ENCODE measurements around the gene CBFB.
"Not testable (repeated sequence)": the region's sequence is repeated elsewhere in the genome, so short reads cannot be mapped to it uniquely, and the experiment has no call there.

CBFB gene

GRCh38 chr16:67112591-67113399, 83.8 kb downstream of the CBFB start:
- Mint-ChIP-seq H3K4me1 (peaks cover 58% of the 10 kb centered on the region), H3K36me3 (ENCODE audit: insufficient read depth) (peaks cover 21% of the 10 kb centered on the region), H3K9me3 (no peaks in the 10 kb centered on the region), H3K4me3 (no peak overlapping the region), H3K27ac (ENCODE audit: low read depth) (no peak overlapping the region), H3K27me3 (no peaks in the 10 kb centered on the region)
- DNase-seq (ENCODE audit: low spot score in 2 of 2): no peak
- no peak for ATAC-seq (replicated peaks; ENCODE audit: extremely low read depth, poor library complexity, severe bottlenecking)

- H3K9me3 Mint-ChIP-seq: no peaks in the 10 kb centered on the region
- H3K4me3 Mint-ChIP-seq: no peak overlapping the region
- ATAC-seq (replicated peaks; ENCODE audit: extremely low read depth, poor library complexity, severe bottlenecking): no peak
- peaks cover 15% of the 10 kb centered on the region for H3K36me3 Mint-ChIP-seq (ENCODE audit: insufficient read depth)
- no peaks in the 10 kb centered on the region for H3K27me3 Mint-ChIP-seq
- peaks cover 51% of the 10 kb centered on the region for H3K4me1 Mint-ChIP-seq
- DNase-seq (ENCODE audit: low spot score in 2 of 2): no peak
- peak overlapping the region; percentile 6 for H3K27ac Mint-ChIP-seq (ENCODE audit: low read depth)
Observed at GRCh38 chr16:67114793-67115192, 85.8 kb downstream of the CBFB start.

- Mint-ChIP-seq H3K4me3 (no peak overlapping the region), H3K27me3 (no peaks in the 10 kb centered on the region), H3K4me1 (peaks cover 42% of the 10 kb centered on the region), H3K36me3 (ENCODE audit: insufficient read depth) (peaks cover 8% of the 10 kb centered on the region), H3K9me3 (no peaks in the 10 kb centered on the region), H3K27ac (ENCODE audit: low read depth) (no peak overlapping the region)
- DNase-seq (ENCODE audit: low spot score in 2 of 2): no peak
- ATAC-seq (replicated peaks; ENCODE audit: extremely low read depth, poor library complexity, severe bottlenecking): no peak
Observed at GRCh38 chr16:67115639-67116038, 86.7 kb downstream of the CBFB start.

- Mint-ChIP-seq H3K36me3 (ENCODE audit: insufficient read depth) (peaks cover 14% of the 10 kb centered on the region), H3K9me3 (no peaks in the 10 kb centered on the region), H3K4me3 (no peak overlapping the region), H3K27ac (ENCODE audit: low read depth) (no peak overlapping the region), H3K4me1 (peaks cover 32% of the 10 kb centered on the region), H3K27me3 (no peaks in the 10 kb centered on the region)
- ATAC-seq (replicated peaks; ENCODE audit: extremely low read depth, poor library complexity, severe bottlenecking) (no peak), DNase-seq (ENCODE audit: low spot score in 2 of 2) (no peak)
Observed at GRCh38 chr16:67116388-67117311, 87.7 kb downstream of the CBFB start.

GRCh38 chr16:67117716-67118115, 88.8 kb downstream of the CBFB start:
- no peak for ATAC-seq (replicated peaks; ENCODE audit: extremely low read depth, poor library complexity, severe bottlenecking)
- H3K36me3 Mint-ChIP-seq (ENCODE audit: insufficient read depth): peaks cover 23% of the 10 kb centered on the region
- H3K9me3 Mint-ChIP-seq: no peaks in the 10 kb centered on the region
- H3K4me1 Mint-ChIP-seq: peaks cover 23% of the 10 kb centered on the region
- no peak for DNase-seq (ENCODE audit: low spot score in 2 of 2)
- no peak overlapping the region for H3K27ac Mint-ChIP-seq (ENCODE audit: low read depth)
- no peaks in the 10 kb centered on the region for H3K27me3 Mint-ChIP-seq
- H3K4me3 Mint-ChIP-seq: no peak overlapping the region

- no peak for ATAC-seq (replicated peaks; ENCODE audit: extremely low read depth, poor library complexity, severe bottlenecking)
- no peaks in the 10 kb centered on the region for H3K9me3 Mint-ChIP-seq
- H3K4me1 Mint-ChIP-seq: peaks cover 15% of the 10 kb centered on the region
- H3K4me3 Mint-ChIP-seq: no peak overlapping the region
- DNase-seq (ENCODE audit: low spot score in 2 of 2): no peak
- no peak overlapping the region for H3K27ac Mint-ChIP-seq (ENCODE audit: low read depth)
- no peaks in the 10 kb centered on the region for H3K27me3 Mint-ChIP-seq
- peaks cover 33% of the 10 kb centered on the region for H3K36me3 Mint-ChIP-seq (ENCODE audit: insufficient read depth)
Observed at GRCh38 chr16:67120025-67120424, 91.1 kb downstream of the CBFB start.

- not testable (repeated sequence) for H3K27me3 Mint-ChIP-seq
Observed at GRCh38 chr16:67122799-67123198, 93.8 kb downstream of the CBFB start.

GRCh38 chr16:67128417-67128816, 99.5 kb downstream of the CBFB start:
- peaks cover 5% of the 10 kb centered on the region for H3K4me1 Mint-ChIP-seq
- H3K27me3 Mint-ChIP-seq: no peaks in the 10 kb centered on the region
- peaks cover 29% of the 10 kb centered on the region for H3K36me3 Mint-ChIP-seq (ENCODE audit: insufficient read depth)
- no peak overlapping the region for H3K4me3 Mint-ChIP-seq
- DNase-seq (ENCODE audit: low spot score in 2 of 2) (no peak), ATAC-seq (replicated peaks; ENCODE audit: extremely low read depth, poor library complexity, severe bottlenecking) (no peak)
- H3K27ac Mint-ChIP-seq (ENCODE audit: low read depth): no peak overlapping the region
- no peaks in the 10 kb centered on the region for H3K9me3 Mint-ChIP-seq

More at GRCh38 chr16:67122799-67123198, 93.8 kb downstream of the CBFB start:
- H3K4me1 Mint-ChIP-seq; H3K4me3 Mint-ChIP-seq; H3K9me3 Mint-ChIP-seq; H3K27ac Mint-ChIP-seq (ENCODE audit: low read depth); ATAC-seq (replicated peaks; ENCODE audit: extremely low read depth, poor library complexity, severe bottlenecking); DNase-seq (ENCODE audit: low spot score in 2 of 2): not testable (repeated sequence)
- peaks cover 38% of the 10 kb centered on the region for H3K36me3 Mint-ChIP-seq (ENCODE audit: insufficient read depth)

GRCh38 chr16:67128887-67129286, 99.9 kb downstream of the CBFB start:
- DNase-seq (ENCODE audit: low spot score in 2 of 2) (no peak), ATAC-seq (replicated peaks; ENCODE audit: extremely low read depth, poor library complexity, severe bottlenecking) (no peak)
- no peaks in the 10 kb centered on the region for H3K27me3 Mint-ChIP-seq
- H3K4me3 Mint-ChIP-seq: no peak overlapping the region
- H3K36me3 Mint-ChIP-seq (ENCODE audit: insufficient read depth): peaks cover 28% of the 10 kb centered on the region
- H3K4me1 Mint-ChIP-seq: peaks cover 5% of the 10 kb centered on the region
- H3K27ac Mint-ChIP-seq (ENCODE audit: low read depth): no peak overlapping the region
- H3K9me3 Mint-ChIP-seq: no peaks in the 10 kb centered on the region

GRCh38 chr16:67129422-67129821, 100.5 kb downstream of the CBFB start:
- Mint-ChIP-seq H3K36me3 (ENCODE audit: insufficient read depth) (peaks cover 30% of the 10 kb centered on the region), H3K4me1 (peaks cover 5% of the 10 kb centered on the region), H3K27me3 (no peaks in the 10 kb centered on the region), H3K9me3 (no peaks in the 10 kb centered on the region), H3K27ac (ENCODE audit: low read depth) (no peak overlapping the region), H3K4me3 (no peak overlapping the region)
- no peak for DNase-seq (ENCODE audit: low spot score in 2 of 2)
- no peak for ATAC-seq (replicated peaks; ENCODE audit: extremely low read depth, poor library complexity, severe bottlenecking)

- H3K4me1 Mint-ChIP-seq: no peaks in the 10 kb centered on the region
- DNase-seq (ENCODE audit: low spot score in 2 of 2) (no peak), ATAC-seq (replicated peaks; ENCODE audit: extremely low read depth, poor library complexity, severe bottlenecking) (no peak)
- peaks cover 42% of the 10 kb centered on the region for H3K36me3 Mint-ChIP-seq (ENCODE audit: insufficient read depth)
- no peaks in the 10 kb centered on the region for H3K27me3 Mint-ChIP-seq
- no peak overlapping the region for H3K4me3 Mint-ChIP-seq
- no peak overlapping the region for H3K27ac Mint-ChIP-seq (ENCODE audit: low read depth)
- H3K9me3 Mint-ChIP-seq: no peaks in the 10 kb centered on the region
Observed at GRCh38 chr16:67137605-67138004, 108.7 kb downstream of the CBFB start.

- Mint-ChIP-seq H3K27me3 (no peaks in the 10 kb centered on the region), H3K36me3 (ENCODE audit: insufficient read depth) (peaks cover 36% of the 10 kb centered on the region), H3K4me3 (no peak overlapping the region), H3K4me1 (no peaks in the 10 kb centered on the region), H3K27ac (ENCODE audit: low read depth) (no peak overlapping the region), H3K9me3 (no peaks in the 10 kb centered on the region)
- ATAC-seq (replicated peaks; ENCODE audit: extremely low read depth, poor library complexity, severe bottlenecking) (no peak), DNase-seq (ENCODE audit: low spot score in 2 of 2) (no peak)
Observed at GRCh38 chr16:67141391-67141790, 112.4 kb downstream of the CBFB start.

- Mint-ChIP-seq H3K27me3 (no peaks in the 10 kb centered on the region), H3K36me3 (ENCODE audit: insufficient read depth) (peaks cover 36% of the 10 kb centered on the region), H3K9me3 (no peaks in the 10 kb centered on the region), H3K4me1 (no peaks in the 10 kb centered on the region), H3K4me3 (no peak overlapping the region), H3K27ac (ENCODE audit: low read depth) (no peak overlapping the region)
- DNase-seq (ENCODE audit: low spot score in 2 of 2) (no peak), ATAC-seq (replicated peaks; ENCODE audit: extremely low read depth, poor library complexity, severe bottlenecking) (no peak)
Observed at GRCh38 chr16:67142342-67142741, 113.4 kb downstream of the CBFB start.

Measured in central memory CD8-positive, alpha-beta T cell (primary cell).